Pulmonary artery endothelial cell (primary cell): Measurements from ENCODE around the gene TMEM232. TPM values are rescaled to one million over a fixed set of nuclear protein-coding genes. Genes with fewer than 3 reads are reported as not detected.
"Not testable (repeated sequence)": the region's sequence is repeated elsewhere in the genome, so short reads cannot be mapped to it uniquely, and the experiment has no call there.

Source experiments
- DNase-seq: peaks from one replicate; pipeline ENCODE4 v3.0.0-alpha.2; 2011; ENCODE audit warnings: low read depth, low spot score
- total RNA-seq: library from RNA; depleted of rRNA; stranded (reverse); fragments of >200 nt; gene quantifications from 2 replicates; pipeline ENCODE4 v1.2.3, GENCODE V29; 2014

Gene TMEM232
- total RNA-seq, 1 donor from 2014 or later: 0.46 TPM

DNA sequence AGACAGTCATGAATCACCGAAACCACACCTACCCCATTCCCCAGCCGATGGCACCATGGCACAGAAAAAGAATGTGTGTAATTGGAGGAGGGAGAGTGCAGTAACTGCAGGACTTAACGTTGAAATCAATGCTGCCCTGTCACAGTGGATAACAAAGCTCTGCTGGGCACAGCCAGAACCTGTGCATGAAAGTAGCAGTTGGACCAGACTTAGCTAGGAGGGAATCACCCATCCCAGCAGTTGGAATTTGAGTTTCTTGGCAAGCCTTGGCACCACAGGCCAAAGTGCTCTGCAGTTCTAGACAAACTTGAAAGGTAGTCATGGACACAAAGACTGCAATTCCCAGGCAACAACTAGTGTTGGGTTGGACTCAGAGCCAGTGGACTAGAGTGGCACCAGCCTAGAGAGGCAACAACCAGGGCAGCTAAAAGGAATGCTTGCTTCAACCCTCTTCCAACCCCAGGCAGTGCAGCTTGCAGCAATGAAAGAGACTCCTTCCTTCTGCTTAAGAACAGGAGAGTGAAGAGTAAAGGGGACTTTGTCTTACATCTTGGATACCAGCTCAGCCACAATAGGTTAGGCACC lies 19.1 kb downstream of the TMEM232 start:
- DNase-seq: no peak

DNA sequence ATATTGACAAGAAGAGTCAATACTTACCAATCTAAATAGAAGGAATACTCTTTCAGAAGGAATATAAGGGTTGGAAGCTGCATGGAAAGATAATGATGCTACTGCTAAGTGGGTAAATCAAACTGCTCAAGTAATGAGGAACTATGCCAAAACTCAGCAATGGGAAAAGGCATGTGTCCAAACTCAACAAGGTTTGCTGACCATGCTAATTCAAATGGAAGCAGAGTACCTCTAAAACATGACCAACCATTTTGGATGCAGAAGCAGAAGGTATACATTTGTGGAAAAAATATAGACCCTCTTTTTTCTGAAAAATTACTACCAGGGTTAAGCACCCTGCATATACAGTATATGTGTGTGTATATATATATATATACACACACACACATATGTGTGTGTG lies 21.1 kb downstream of the TMEM232 start:
- no peak for DNase-seq

DNA sequence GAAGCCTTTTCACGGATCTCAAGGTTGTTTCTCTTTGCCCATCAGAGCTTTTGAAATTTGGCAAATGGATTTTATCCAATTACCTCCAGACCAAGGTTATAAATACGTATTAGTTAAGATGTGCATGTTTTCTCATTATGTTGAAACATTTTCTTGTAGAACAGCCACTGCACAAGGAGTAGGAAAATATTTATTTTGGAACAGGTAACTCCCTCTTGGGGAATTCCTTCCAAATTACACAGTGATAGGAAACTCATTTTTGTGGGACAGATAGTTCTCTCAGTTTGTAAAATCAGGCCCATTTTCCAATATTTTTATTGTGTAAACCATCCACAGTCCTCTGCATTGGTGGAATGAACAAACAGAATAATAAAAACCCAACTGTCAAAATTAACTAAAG lies 23.0 kb downstream of the TMEM232 start:
- no peak for DNase-seq

DNA sequence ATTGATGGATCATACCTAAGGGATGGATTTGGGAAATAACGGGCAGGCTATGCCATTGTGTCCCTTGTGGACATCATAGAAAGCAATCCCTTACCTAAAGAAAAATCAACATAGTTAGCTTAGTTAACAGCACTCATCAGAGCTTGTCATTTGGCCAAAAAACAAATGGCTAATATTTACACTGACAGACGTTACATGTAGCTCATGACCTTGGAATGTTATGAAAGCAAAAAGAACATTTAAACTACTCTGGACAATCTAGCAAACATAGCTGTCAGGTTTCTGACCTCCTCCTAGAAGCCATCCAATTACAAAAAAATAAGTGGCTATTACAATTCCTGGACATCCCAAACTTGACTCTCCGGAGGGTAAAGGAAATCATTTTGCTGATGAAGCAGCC lies 23.8 kb downstream of the TMEM232 start:
- DNase-seq: no peak

DNA sequence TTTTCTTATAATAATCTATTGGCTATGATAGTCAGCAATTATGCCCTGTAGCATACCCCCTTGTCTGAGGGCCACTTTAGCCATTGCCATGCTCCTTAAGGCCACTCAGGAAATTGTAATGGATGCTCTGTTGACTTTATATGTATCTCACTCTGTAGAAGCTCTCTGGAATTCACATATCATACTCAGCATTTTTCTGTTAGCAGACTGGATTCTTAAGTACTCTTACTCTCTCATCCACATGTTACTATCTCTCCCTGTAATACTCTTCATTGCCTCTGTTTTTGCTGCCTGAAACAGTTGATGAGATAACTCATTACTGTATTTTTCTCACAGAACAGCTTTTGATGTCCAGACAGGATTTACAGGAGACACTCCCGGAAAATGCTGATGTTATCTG lies 24.2 kb downstream of the TMEM232 start:
- DNase-seq: no peak

DNA sequence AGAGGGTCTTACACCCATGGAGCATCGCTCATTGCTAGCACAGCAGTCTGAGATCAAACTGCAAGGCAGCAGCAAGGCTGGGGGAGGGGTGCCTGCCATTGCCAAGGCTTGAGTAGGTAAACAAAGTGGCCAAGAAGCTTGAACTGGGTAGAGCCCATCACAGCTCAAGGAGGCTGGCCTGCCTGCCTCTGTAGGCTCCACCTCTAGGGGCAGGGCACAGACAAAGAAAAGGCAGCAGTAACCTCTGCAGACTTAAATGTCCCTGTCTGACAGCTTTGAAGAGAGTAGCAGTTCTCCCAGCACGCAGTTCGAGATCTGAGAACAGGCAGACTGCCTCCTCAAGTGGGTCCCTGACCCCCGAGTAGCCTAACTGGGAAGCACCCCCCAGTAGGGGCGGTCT lies 33.8 kb downstream of the TMEM232 start:
- not testable (repeated sequence) for DNase-seq

DNA sequence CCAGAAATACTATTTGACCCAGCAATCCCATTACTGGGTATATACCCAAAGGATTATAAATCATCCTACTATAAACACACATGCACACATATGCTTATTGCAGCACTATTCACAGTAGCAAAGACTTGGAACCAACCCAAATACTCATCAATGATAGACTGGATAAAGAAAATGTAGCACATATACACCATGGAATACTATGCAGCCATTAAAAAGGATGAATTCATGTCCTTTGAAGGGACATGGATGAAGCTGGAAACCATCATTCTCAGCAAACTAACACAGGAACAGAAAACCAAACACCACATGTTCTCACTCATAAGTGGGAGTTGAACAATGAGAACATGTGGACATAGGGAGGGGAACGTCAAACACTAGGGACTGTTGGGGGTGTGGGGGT lies 35.9 kb downstream of the TMEM232 start:
- DNase-seq: not testable (repeated sequence)

DNA sequence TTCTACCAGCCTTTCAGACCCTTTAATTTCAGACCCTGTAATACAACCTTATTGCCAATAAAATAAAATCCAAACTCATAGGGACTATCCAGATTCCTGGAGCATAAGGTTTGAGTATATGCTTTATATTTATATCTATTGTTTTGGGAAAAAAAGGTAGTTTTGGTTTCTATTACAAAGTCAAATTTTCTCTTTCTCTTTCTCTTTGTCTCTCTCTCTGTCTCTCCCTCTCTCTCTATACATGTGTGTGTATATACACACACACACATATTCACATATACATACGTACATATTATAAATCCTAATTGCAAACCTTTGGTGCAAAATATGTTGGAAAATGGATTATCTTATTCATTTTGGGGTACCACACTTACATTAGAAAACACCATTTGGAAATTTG lies 39.0 kb downstream of the TMEM232 start:
- no peak for DNase-seq

DNA sequence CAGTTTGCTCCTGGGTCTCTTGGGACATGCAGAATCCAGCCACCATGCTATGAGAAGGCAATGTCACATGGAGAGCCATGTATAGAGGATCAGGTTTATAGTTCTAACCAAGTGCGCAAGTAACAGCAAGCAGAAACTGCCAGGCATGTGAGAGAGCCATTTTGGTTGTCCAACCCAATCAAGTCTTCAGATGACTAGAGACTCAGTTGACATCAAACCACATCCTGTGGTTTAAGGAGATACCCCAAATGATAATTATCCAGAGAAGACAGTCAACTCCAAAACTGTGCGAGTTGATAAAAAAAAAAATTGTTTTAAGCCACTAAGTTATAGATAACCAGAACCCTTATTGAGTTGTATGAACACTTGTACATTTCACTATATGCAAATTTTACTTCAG lies 40.2 kb downstream of the TMEM232 start:
- DNase-seq: no peak

DNA sequence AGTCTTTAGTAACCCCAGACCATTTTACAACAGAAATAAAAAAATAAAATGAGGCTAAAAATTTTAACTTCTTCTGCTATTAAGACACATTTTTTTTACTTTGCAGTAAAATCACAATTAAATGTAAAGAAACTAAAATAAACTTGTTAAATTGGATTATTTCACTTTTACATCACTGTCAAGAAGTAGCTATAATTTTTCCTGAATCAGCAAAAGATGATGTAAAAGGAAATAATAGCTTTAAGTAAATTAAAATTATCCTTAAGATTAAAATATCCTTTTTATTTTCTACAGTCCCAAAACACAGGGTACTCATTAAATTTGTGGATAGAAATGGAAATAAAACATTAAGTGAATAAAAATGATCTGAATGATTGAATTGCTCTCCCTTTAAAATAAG lies 44.5 kb downstream of the TMEM232 start:
- no peak for DNase-seq

DNA sequence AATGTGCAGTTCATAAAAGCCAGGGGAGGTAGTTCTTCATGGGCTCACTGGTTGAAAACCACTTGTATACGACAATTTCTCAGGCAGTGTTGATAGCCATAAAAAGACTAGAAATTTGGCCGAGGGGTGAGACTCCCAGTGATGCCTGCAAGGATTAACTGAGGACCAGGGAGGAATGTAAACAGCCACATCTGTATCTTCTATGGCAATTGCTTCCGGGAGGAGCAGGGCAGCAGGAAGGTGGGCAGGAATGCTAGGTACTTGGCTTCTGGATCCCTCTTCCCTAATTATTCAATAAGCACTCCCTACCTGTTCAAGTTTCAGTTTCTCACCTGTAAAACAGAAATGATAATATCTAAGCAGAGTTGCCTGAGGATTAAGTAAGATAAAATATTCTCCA lies 45.4 kb downstream of the TMEM232 start:
- DNase-seq: no peak

DNA sequence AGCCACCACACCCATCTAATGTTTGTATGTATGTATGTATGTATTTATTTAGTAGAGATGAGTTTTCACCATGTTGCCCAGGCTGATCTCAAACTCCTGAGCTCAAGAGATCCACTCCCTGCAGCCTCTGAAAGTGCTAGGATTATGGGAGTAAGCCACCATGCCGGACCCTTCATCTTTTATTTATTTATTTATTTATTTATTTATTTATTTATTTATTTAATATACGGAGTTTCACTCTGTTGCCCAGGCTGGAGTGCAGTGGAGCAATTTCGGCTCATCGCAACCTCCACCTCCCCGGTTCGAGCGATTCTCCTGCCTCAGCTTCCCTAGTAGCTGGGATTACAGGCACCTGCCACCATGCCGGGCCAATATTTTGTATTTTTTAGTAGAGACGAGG lies 49.9 kb downstream of the TMEM232 start:
- DNase-seq: not testable (repeated sequence)

DNA sequence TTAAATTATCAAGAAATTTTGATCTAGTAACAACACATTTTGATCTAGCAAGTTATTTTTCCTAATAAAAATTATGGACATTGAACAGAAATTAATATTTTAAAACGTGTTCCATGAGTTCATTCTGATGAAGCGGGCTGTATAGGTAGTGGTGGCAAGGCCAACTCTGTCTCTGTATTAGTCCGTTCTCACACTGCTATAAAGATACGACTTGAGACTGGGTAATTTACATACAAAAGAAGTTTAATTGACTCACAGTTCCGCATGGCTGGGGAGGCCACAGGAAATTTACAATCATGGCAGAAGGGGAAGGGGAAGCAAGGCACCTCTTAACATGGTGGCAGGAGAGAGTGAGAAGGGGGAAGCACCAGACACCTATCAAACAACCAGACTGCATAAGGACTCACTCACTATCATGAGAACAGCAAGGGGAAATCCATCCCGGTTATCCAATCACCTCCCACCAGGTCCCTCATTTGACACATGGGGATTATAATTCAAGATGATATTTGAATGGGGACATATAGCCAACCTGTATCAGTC lies 61.2 kb downstream of the TMEM232 start:
- no peak for DNase-seq

DNA sequence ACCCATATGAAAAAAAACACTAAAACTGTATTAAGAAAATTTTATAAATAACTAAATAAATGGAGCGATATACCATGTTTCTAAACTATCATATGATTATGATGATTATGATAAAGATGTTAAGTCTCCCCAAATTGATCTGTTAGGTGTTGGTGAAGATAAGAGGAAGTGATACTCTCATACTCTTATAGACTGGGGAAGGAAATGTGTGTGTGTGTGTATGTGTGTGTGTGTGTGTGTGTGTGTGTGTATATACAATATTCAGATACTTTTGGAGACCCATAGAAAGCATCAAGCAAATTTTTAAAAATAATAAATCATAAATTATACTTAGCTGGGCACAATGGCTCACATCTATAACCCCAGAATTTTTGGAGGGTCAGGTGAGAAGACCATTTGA lies 62.9 kb downstream of the TMEM232 start:
- no peak for DNase-seq

DNA sequence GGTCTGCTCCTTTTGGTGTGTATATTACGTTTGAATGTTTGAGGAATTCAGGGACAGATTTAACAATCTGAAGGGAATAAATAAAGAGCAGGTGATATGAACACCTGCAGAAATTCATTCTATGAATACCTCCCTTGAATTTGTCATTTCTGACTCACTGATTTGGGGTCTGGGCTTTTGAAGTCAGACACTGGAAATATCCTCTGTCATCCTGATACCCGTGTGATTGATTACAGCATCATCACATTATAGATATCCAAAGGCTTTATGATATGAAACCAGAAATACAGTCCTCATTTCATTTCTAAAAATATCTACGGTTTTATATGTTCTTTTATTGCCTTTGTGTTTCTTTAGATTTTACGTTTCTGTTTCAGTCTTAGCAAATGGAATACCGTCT lies 68.5 kb downstream of the TMEM232 start:
- no peak for DNase-seq

DNA sequence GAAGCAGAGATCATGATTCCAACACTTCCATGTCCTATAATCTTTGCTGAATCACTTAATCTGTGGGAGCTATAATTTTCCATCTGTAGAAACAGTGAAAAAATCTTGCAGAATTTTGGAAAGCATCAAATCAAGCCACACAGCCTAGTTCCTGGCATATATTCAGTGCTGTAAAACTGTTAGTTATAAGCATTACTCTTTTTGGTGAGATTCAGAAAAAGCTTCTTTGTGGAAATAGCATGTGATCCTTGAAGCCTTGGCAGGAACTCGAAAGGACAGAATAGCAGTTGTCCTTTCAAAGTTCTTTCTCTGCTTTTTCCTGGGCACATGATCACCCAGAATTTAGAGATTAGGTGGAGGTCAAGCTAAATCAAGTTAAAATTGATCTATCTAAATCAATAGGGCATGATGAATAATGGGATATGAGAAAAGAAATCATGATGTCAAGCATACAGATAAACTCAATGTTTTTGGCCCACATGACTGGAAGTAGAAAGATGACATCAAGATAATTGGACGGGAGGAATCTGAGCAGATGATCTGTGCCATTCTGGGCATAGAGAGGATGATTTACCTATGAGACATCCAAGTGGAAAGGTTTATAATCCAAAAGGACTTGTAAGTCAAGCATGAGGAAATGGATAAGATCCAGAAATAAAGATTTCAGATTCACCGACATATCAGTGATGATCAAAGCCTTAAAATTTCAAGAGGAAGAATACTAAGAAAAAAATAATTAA lies 73.1 kb downstream of the TMEM232 start:
- no peak for DNase-seq

DNA sequence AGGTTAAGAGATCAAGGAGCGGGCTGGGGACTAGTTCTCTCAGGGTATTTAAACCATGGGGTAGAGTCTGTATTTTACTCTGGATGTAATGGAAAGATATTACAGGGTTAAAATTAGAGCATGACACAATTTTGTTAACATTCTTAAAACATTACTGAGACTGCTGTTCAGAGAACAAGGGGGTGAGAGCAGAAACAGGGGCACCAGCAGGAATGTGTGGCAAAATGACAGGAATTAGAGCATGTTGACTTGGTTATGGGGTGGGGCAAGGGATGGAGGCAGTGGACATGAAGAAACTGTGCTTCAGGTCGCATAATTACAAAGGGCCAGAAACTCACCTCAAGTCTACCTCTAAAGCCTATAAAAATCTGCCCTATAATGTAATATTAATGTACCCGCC lies 75.0 kb downstream of the TMEM232 start:
- no peak for DNase-seq

DNA sequence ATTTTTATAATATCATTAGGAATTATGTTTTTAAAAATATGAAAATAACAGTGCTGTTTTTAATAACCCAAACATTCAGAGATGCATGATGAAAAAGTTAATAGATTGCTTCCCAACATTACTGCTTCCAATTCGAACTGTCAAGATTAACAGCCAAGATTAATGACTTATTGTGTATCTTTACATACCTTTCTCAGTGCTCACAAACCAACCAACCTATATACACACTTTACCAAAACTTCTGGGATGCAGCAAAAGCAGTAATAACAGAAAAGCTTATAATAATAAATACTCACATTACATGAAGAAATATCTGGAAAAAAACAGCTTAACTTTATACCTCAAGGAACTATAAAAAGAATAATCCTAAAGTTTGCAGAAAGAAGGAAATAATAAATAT lies 82.1 kb downstream of the TMEM232 start:
- DNase-seq: no peak

DNA sequence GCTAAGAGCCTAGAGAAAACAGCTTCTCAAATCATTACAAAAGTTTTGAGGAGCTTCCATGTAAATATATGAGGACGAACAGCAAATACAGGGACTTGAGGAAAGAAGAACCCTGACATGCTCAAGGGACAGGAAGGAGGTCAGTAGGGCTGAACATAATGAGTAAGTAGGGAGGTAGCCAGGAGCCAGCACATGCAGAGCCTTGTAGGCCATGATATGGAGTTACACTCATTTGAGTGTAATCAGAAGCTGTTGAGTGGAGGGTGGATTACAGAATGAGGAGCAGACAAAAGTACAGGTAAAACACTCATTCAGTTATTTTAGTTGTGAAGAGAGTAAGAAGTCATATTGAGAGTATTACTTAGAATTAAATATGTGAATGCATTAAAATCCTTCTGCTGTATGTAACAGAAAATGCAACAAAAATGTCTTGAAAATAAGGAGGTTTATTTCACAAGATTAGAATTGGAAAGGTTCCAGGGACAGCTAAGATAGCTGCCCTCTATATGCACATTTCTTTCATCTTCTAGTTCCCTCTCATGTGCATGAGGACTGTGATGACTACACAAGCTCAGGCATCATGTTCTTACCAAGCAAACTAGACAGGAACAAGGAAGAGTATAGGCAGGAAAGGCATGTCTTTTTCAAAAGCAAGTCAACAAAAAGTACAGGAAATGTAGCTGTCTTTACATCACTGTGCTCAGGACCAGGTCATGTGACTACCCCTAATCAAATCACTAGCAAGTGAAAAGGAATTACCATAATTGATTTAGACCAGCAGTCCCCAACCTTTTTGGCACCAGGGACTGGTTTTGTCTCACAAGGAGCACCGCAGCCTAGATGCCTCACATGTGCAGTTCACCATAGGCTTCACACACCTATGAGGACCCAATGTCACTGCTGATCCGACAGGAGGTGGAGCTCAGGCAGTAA lies 87.2 kb downstream of the TMEM232 start:
- no peak for DNase-seq

DNA sequence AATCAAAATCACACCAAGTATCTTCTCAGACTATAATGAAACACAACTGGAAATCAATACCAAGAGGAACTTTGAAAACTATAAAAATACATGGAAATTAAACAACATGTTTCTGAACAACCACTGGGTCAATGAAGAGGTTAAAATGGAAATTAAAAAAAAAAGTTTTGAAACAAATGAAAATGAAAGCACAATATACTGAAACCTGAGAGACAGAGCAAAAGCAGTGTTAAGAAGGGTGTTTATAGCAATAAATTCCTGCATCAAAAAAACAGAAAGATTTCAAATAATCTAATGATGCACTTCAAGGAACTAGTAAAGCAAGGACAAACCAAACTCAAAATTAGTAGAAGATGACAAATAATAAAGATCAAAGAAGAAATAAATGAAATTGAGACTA lies 92.0 kb downstream of the TMEM232 start:
- no peak for DNase-seq

DNA sequence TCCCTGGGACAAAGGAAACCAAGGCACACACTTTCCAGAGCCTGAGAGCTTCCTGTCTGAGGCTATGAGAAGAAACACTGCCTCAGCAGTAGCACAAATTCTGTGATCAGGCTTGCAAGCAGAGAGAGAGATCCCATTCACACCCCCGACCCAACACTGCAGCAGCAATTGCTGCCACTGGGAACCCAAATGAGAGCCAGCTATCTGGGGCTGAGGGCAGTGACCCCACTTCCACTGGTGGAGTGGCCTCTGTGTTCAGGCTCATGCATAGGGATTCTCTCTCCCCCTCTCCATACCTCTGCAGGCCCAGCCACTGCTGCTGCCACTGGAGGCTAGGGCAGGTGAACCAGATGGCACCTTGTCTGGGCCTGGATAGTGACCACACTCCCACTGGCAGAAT lies 95.2 kb downstream of the TMEM232 start:
- no peak for DNase-seq

DNA sequence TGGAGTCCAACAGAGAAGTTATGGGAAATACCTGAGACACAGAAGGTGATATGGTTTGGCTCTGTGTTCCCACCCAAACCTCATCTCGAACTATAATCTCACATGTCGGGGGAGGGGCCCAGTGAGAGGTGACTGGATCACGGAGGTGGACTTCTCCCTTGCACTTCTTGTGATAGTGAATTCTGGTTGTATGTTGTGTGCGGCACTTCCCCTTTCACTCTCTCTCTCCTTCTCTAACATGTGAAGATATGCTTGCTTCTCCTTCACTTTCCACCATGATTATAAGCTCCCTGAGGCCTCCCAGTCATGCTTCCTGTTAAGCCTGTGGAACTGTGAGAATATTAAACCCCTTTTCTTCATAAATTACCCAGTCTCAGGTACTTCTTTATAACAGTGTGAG lies 96.1 kb downstream of the TMEM232 start:
- DNase-seq: no peak
